Transverse colon (tissue), 4 donors: ENCODE results near the gene CPLX1. TPM values are rescaled to one million over a fixed set of nuclear protein-coding genes. Genes with fewer than 3 reads are reported as not detected.

Experiments used
- DNase-seq: peaks from one replicate; pipeline ENCODE4 v3.0.0-alpha.2; 2019
- H3K27ac ChIP-seq, 4 donors: fragments of 200-600 bp; sonication (generic); 2 replicates each; pipeline ENCODE4 v1.5.1; 2016 to 2018; ENCODE audit warnings: inconsistent platforms in 4 of 4
- H3K27me3 ChIP-seq: fragments of 200-600 bp; sonication (generic); 2 replicates; pipeline ENCODE4 v1.5.1; 2017; ENCODE audit warnings: inconsistent platforms
- H3K36me3 ChIP-seq, 4 donors: fragments of 200-600 bp; sonication (generic); 2 replicates each; pipeline ENCODE4 v1.5.1; 2017 to 2019; ENCODE audit warnings: inconsistent platforms in 4 of 4
- H3K4me1 ChIP-seq, 4 donors: fragments of 200-600 bp; sonication (generic); 2 replicates each; pipeline ENCODE4 v1.5.1; 2017 to 2020; ENCODE audit warnings: inconsistent platforms in 4 of 4
- H3K4me3 ChIP-seq, 4 donors: fragments of 200-600 bp; sonication (generic); 1 replicate in 1 of 4; 2 replicates in 3 of 4; pipeline versions ENCODE4 v1.5.1 to v1.6.1; 2017 to 2019; ENCODE audit warnings: inconsistent platforms in 4 of 4
- H3K9me3 ChIP-seq, 2 donors: fragments of 200-600 bp; sonication (generic); 2 replicates each; pipeline ENCODE4 v1.5.1; 2017 to 2019; ENCODE audit warnings: inconsistent platforms in 2 of 2
- EP300 ChIP-seq: sonication (generic); formaldehyde crosslinking; IDR thresholded peaks from one replicate; pipeline ENCODE4 v1.6.1; 2017; ENCODE audit warnings: antibody characterized with exemption, low read depth
- POLR2A ChIP-seq: fragments of 450-650 bp; IDR thresholded peaks from one replicate; pipeline ENCODE4 v1.6.1; 2016; ENCODE audit warnings: antibody characterized with exemption, mild to moderate bottlenecking, moderate library complexity
- POLR2AphosphoS5 ChIP-seq, 3 donors: sonication (generic); formaldehyde crosslinking; IDR thresholded peaks; one replicate each; pipeline ENCODE4 v1.6.1; 2016; ENCODE audit warnings: antibody characterized with exemption in 3 of 3
- WGBS, 2 donors: methylation state at CpG; one replicate each; pipeline ENCODE4 v1.1.5; 2018; ENCODE audit warnings: low coverage in 1 of 2; 5-methylcytosine and 5-hydroxymethylcytosine counted together
- in situ Hi-C, 4 donors: fragments of 200-750 bp; cut with MboI; loops; one replicate each; pipeline versions ENCODE4 v1.15.0 to v1.15.1; 2017; ENCODE audit warnings: low sequenced_read_pairs in 3 of 4, low pct_ligation_motif_present in 1 of 4, low pct_unique_long_range_greater_than_20kb in 1 of 4
- intact Hi-C: fragments of 100-400 bp; cut with DNase I; formaldehyde crosslinking; loops from one replicate; pipeline ENCODE4 v1.15.1; 2023; ENCODE audit warnings: low total_unique reads
- total RNA-seq, 4 donors: library from RNA; depleted of rRNA; stranded (reverse); fragments of >200 nt; gene quantifications; one replicate each; pipeline ENCODE4 v1.1.0, GENCODE V29; 2016
- TF ChIP-seq, protein P1 (sequence below), 5 experiments: fragments of 200-600 bp in 3 of 5; fragments of 450-650 bp in 2 of 5; sonication (generic) in 3 of 5; IDR thresholded peaks; 1 replicate in 2 of 5; 2 replicates in 3 of 5; pipeline ENCODE4 v1.5.1; 2016 to 2017; ENCODE audit warnings: antibody characterized with exemption in 5 of 5, inconsistent platforms in 3 of 5, mild to moderate bottlenecking in 2 of 5, moderate library complexity in 1 of 5

CPLX1 gene
- total RNA-seq, 4 donors from 2014 or later, result 0.32 to 3.7 (median 0.41) TPM; not detected in 1

DNA sequence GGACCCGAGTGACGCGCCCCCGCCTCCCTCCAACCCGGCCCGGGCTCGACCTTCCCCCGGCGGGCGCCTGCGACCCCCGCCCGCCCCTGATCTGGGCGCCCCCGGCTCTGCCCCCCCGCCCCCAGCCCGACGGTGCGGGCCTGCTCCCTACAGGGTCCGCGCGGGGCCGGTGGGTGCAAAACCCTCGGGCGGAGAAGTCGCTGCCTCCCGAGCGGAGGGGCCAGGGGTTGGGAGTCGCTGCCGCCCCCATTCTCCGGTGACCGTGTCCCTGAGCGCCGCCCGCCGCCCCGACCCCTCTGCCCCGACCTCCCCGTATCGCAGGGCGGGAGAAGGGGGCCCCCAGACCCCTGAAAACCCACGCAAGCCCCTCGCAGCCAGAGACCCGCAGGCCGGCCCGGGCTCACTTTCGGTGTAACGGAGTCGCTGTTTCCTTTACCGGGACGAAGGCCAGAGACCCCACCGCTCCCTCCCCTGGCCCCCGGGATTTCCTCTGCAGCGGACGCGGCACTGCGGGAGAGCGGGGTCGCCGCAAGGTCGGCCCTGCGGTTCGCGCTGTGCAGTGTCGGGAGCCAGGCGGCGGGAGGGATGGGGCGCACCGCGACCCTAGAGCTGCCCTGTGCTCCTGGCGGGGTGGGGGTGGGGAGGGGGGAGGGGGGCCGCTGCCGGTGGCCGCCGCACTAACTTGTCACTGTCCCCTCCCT is 729 bp upstream of the CPLX1 start:
- in situ Hi-C loops, result no loop called here
- no peaks in the 10 kb centered on the region for H3K36me3 ChIP-seq
- H3K4me3 ChIP-seq, result peak overlapping the region in 1 of 4 donors; percentile 40
- peaks cover 95% of the 10 kb centered on the region for H3K27me3 ChIP-seq
- peaks cover 4 to 19% (median 16%) of the 10 kb centered on the region in 4 donors for H3K4me1 ChIP-seq
- H3K27ac ChIP-seq, result no peak overlapping the region
- WGBS, 2 donors, result 2% methylated on average over 22 of the region's 75 CpGs; no CpG with 5 or more reads in 1 of the 2 donors
- H3K9me3 ChIP-seq, result no peaks in the 10 kb centered on the region
- no peak for DNase-seq
- TF ChIP-seq, protein P1, sequence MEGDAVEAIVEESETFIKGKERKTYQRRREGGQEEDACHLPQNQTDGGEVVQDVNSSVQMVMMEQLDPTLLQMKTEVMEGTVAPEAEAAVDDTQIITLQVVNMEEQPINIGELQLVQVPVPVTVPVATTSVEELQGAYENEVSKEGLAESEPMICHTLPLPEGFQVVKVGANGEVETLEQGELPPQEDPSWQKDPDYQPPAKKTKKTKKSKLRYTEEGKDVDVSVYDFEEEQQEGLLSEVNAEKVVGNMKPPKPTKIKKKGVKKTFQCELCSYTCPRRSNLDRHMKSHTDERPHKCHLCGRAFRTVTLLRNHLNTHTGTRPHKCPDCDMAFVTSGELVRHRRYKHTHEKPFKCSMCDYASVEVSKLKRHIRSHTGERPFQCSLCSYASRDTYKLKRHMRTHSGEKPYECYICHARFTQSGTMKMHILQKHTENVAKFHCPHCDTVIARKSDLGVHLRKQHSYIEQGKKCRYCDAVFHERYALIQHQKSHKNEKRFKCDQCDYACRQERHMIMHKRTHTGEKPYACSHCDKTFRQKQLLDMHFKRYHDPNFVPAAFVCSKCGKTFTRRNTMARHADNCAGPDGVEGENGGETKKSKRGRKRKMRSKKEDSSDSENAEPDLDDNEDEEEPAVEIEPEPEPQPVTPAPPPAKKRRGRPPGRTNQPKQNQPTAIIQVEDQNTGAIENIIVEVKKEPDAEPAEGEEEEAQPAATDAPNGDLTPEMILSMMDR (IDR thresholded peaks at IDR 0.05), result no peak
- TF ChIP-seq EP300, result no peak
- TF ChIP-seq POLR2A, result no peak
- TF ChIP-seq POLR2AphosphoS5 (IDR thresholded peaks at IDR 0.05), result no peak
- intact Hi-C loops, result no loop called here

DNA sequence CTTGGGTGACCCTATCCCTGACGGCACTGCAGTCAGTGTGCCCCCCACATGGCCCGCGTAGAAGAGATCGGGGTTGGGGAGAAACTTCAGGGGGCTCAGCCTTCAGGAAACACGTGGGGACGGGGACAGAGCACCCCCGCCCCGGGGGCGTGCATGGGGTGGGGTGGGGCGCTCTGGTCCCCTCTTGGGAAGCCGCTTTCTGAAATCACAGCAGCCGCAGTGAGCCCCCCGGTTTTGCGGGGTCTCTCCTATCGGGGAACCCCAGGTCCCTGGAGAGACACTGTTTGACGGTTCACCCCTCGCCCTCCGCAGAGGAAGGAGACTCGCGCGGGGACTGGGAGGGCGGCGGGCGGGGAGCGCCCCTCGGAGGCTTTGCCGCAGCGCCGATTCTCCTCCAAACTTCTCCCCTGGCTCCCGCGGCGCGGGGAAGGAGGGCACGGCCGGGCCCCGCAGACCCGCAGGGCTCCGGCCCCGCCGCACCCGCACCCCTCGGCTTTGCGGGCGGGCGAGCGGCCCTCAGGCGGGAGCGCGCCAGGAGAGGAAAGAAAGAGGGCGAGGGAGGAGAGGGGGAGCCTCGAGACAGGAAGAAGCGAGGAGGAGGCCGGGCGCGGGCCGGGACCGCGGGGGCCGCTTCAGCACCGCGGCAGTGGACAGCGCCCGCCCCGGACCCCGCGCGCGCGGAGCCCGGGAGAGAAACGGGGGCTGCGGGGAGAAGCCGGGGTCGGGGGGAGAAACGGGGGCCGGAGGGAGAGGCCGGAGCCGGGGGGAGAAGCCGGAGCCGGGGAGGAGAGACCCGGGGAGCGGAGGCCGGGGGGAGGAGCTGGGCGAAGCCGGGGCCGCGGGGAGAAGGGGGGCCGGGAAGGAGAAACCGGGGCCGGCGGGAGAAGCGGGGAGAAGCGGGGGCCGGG is 612 bp downstream of the CPLX1 start:
- 11% methylated on average over 52 of the region's 94 CpGs; no CpG with 5 or more reads in 1 of the 2 donors for WGBS, 2 donors
- Histone ChIP-seq H3K27ac (no peak overlapping the region), H3K36me3 (no peaks in the 10 kb centered on the region), H3K4me1 (peaks cover 4 to 19% (median 16%) of the 10 kb centered on the region in 4 donors), H3K9me3 (no peaks in the 10 kb centered on the region), H3K4me3 (peak overlapping the region in 3 of 4 donors; percentile 35 to 59 (median 39)), H3K27me3 (peaks cover 89% of the 10 kb centered on the region)
- intact Hi-C loops (no loop called here), in situ Hi-C loops (no loop called here)
- TF ChIP-seq EP300 (no peak), POLR2AphosphoS5 (IDR thresholded peaks at IDR 0.05) (no peak), POLR2A (no peak)
- TF ChIP-seq, protein P1 (IDR thresholded peaks at IDR 0.05), result no peak
- DNase-seq, result peak; percentile 9

DNA sequence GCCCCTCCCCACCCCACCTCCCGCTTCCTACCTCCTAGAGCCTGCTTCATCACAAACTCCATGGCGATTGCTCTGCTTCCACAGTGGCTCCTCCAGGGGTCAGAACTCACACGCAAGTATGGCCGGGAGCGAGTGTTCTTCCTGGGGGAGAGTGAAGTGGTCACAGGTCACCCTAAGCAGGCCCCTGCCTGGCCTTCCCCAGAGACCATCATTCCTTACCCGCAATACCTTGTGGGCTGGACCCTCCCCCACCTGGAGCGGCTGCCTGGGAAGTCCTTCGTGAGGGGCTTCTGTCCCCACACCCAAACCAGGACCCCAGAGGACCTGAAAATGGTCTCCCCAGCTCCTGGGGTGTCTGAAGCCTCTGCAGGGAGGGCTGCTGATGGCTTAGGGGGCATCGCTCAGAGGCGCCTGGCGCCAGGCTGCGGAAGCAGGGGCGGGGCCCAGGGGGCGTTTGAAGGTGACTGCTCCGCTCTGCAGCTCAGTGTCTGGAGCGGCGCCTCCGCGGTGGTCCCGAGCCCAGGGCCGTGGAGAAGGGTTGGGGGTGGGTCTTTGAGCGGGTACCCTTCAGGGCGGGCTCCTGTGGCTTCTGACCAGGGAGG is 1.4 kb downstream of the CPLX1 start:
- H3K27me3 ChIP-seq, result peaks cover 88% of the 10 kb centered on the region
- no peak overlapping the region for H3K4me3 ChIP-seq
- no peaks in the 10 kb centered on the region for H3K9me3 ChIP-seq
- in situ Hi-C loops, result no loop called here
- H3K36me3 ChIP-seq, result no peaks in the 10 kb centered on the region
- intact Hi-C loops, result no loop called here
- peaks cover 4 to 19% (median 16%) of the 10 kb centered on the region in 4 donors for H3K4me1 ChIP-seq
- WGBS, 2 donors, result 53% methylated on average over 13 of the region's 23 CpGs; no CpG with 5 or more reads in 1 of the 2 donors
- no peak overlapping the region for H3K27ac ChIP-seq
- TF ChIP-seq, protein P1 (IDR thresholded peaks at IDR 0.05), result no peak
- TF ChIP-seq POLR2A (no peak), EP300 (no peak), POLR2AphosphoS5 (IDR thresholded peaks at IDR 0.05) (no peak)
- DNase-seq, result no peak
